K562 treated with DMSO at 1 percent for 12 hours (cell line): ENCODE measurements around the gene CA4. TPM values are rescaled to one million over a fixed set of nuclear protein-coding genes. Genes with fewer than 3 reads are reported as not detected.

Source experiments
- total RNA-seq: library from RNA; unstranded; fragments of 300-600 nt; gene quantifications from 2 replicates; pipeline ENCODE4 v1.2.3, GENCODE V29; 2022; ENCODE audit not compliant: insufficient read depth

Gene CA4
- not detected in 2 replicates for total RNA-seq

GRCh38 chr17:60149691-60150582, at the start of gene CA4:
Gene CA4, plus strand, starts transcription at chr17:60149973. Its CDS starts 62 bp downstream, at chr17:60150035.

Other genes with a start within 250 kb of the CA4 start
- gene RNFT1, start 185.2 kb upstream of the CA4 start, total RNA-seq, result 9.9 and 28.4 TPM in 2 replicates
- gene HEATR6, start 71.1 kb upstream of the CA4 start, total RNA-seq, result 5.4 and 22.1 TPM in 2 replicates
- gene USP32, start 242.2 kb downstream of the CA4 start, total RNA-seq, result 15.7 and 32.3 TPM in 2 replicates